ACHN (cell line): ENCODE results near the gene CCNB1.
A peak's percentile ranks its signal among the peaks of the same experiment; 100 is the strongest.
"Not testable (repeated sequence)": the region's sequence is repeated elsewhere in the genome, so short reads cannot be mapped to it uniquely, and the experiment has no call there.

Experiments used
- DNase-seq: peaks from one replicate; pipeline ENCODE4 v3.0.0-alpha.2; 2015
- in situ Hi-C: cut with HindIII; loops from 2 replicates; pipeline ENCODE4 v1.10.0; 2017; ENCODE audit warnings: low sequenced_read_pairs, low pct_ligation_motif_present, low pct_unique_long_range_greater_than_20kb

Gene CCNB1

GRCh38 chr5:69170495-69170894 lies 3.5 kb downstream of the CCNB1 start:
- DNase-seq = no peak
- in situ Hi-C loops = no loop called here

- in situ Hi-C loops = no loop called here
- DNase-seq = no peak
Observed at GRCh38 chr5:69170969-69171368, 4.0 kb downstream of the CCNB1 start.

- DNase-seq, in situ Hi-C loops: not testable (repeated sequence)
Observed at GRCh38 chr5:69181659-69182293, 14.8 kb downstream of the CCNB1 start.

DNA sequence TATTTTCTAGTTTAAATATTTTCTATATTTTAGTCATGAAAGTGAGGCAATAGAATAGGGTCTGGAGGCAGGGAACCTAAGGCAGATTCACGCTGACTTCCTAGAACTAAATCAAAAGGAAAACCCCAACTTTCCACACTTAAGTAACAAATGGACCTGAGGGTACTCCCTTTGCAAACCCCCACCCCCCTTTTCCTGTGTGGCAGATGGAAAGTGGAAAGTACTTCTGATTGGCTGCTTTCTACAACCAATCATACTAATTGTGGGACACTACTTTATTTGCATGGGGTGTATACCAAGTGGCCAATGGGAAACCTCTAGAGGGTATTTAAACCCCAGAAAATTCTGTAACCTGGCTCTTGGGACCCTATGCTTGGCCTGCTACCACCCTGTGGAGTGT lies 17.7 kb downstream of the CCNB1 start:
- DNase-seq = no peak
- in situ Hi-C loops = no loop called here

GRCh38 chr5:69187342-69187741 lies 20.4 kb downstream of the CCNB1 start:
- in situ Hi-C loops = no loop called here

GRCh38 chr5:69188811-69189161 lies 21.8 kb downstream of the CCNB1 start:
- no peak for DNase-seq
- in situ Hi-C loops = no loop called here

More at GRCh38 chr5:69187342-69187741, 20.4 kb downstream of the CCNB1 start:
- no peak for DNase-seq

- in situ Hi-C loops = no loop called here
- peak; percentile 90 for DNase-seq
Observed at GRCh38 chr5:69189162-69190086, 22.5 kb downstream of the CCNB1 start, which contains the start of gene CENPH. Gene CENPH (plus strand): TSS chr5:69189583. CDS start chr5:69189635, 52 bp downstream.

GRCh38 chr5:69202497-69202896 lies 35.5 kb downstream of the CCNB1 start:
- no peak for DNase-seq
- in situ Hi-C loops = no loop called here

DNA sequence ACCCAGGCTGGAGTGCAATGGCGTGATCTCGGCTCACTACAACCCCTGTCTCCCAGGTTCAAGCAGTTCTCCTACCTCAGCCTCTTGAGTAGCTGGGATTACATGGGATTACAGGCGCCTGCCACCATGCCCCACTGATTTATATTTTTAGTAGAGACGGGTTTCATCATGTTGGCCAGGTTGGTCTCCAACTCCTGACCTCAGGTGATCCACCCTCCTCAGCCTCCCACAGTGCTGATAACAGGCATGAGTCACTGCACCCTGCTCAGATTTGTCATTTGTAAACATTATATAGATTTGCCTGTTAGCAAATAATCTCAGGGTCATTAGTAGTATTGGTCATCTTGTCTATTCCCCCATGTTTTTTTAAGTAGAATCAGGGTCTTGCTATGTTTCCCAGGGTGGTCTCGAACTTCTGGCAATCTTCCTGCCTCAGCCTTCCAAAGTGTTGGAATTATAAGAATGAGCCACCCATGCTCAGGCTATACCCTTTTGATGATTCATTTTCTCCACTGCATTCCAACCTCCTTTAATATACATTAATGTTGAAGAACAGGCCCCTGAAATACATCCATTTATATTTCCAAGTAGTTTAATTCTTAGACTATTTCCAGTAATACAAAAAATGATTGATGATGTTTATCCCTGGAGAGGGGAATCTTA lies 39.7 kb downstream of the CCNB1 start:
- no peak for DNase-seq
- in situ Hi-C loops = no loop called here

- in situ Hi-C loops = no loop called here
- DNase-seq = no peak
Observed at GRCh38 chr5:69209602-69210001, 42.7 kb downstream of the CCNB1 start.

GRCh38 chr5:69211200-69211599 lies 44.2 kb downstream of the CCNB1 start:
- no peak for DNase-seq
- in situ Hi-C loops = no loop called here

DNA sequence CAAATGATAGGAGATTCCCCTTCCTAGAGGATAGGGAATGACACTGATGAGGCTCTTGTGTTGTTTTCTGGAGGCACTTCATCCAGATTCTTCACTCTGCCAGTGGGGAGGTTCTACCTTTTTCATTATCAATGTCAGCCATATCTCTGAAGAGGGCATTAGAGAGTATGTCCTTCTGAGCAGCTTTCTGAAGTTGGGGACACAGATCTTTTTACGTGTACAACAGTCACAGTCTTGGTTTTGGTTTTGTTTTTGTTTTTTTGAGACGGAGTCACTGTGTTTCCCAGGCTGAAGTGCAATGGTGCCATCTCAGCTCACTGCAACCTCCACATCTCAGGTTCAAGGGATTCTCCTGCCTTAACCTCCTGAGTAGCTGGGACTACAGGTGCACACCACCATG lies 45.1 kb downstream of the CCNB1 start:
- in situ Hi-C loops = no loop called here
- DNase-seq = no peak

DNA sequence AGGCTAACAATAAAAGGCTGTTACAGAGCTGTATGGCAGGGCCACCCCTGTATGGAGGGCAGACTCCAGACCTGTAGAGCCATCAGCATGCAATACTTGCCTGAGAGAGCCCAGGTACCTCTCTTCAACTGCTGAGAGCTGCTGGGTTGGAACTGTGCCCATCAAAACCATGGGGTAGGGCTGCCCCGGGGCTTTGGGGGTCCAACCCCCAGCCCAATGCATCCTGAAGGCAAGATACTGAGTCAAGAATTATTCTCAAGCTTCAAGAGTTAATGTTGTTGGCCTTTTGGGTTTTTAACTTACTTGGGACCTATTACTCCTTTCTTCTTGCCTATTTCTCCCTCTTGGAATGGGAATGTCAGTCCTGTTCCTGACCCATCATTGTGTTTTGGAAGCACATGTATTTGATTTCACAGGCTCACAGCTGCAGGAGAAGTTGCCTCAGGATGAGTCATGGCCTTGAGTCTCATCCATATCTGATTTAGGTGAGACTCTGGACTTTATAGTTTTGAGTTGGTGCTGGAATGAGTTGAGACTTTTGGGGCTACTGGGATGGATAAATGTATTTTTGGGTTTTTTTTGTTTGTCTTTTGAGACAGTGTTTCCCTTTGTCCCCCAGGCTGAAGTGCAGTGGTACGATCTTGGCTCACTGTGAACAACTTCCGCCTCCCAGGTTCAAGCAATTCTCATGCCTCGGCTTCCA lies 46.7 kb downstream of the CCNB1 start:
- in situ Hi-C loops = no loop called here
- DNase-seq = no peak

- DNase-seq = no peak
- in situ Hi-C loops = no loop called here
Observed at GRCh38 chr5:69217151-69217511, 50.2 kb downstream of the CCNB1 start.

DNA sequence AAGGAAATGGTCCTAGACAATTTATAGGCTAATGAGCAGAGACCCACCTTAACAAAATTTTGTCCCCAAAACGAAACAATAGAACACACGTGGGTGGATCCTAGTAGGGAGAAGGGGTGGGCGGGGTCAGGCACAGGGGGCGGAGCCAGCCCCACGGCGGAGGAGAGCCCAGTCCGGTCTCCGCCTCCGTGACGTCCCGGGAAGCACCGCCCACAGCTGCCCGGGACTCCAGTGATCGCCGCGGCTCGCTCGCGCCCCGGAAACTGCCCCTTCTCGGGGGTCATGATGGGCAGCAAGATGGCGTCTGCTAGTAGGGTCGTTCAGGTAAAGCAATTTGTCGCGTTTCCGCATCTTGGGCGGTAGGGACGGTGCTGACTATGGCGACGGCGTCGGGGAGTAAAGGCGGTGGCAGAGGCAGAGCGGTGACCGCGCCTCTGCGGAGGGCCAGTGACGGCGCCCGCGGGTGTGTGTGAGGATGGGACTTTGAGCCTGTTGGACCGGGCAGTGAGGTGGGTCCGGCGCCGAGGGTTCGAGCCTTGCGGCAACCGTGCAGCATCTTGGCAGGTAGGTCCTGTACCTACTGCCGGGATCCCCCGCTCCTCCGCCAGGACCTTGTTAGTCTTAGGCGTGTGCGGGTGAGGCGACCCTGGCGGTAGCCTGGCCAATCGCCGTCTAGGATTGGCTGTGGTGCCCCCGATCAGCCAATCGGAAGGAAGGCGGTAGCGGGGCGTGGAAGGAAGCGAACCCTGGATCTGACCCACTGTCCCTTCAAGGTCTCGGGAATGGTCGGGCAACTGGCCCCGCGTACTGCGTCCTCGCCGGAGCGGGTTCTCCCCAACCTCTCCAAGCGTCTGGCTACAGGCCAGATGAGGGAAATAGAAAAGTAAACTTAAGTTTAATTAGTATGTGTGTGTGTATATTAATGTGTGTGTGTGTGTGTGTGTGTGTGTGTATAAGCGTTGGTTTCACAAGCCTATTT lies 50.9 kb downstream of the CCNB1 start:
- in situ Hi-C loops = no loop called here
- DNase-seq = peak; percentile 90

DNA sequence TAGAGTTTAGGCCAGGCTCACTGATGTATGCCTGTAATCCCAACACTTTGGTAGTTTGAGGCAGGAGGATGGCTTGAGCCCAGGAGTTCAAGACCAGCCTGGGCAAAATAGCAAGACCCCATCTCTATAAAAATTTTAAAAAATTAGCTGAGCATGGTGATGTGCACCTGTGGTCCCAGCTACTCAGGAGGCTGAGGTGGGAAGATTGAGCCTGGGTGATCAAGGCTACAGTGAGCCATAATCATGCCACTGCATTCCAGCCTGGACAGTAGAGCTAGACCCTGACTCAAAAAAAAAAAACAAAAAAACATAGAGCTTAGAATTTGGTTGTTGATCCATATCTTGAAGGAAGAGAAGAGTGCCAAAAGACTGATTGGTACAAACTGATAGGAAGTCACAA lies 53.0 kb downstream of the CCNB1 start:
- in situ Hi-C loops = no loop called here
- DNase-seq = no peak

DNA sequence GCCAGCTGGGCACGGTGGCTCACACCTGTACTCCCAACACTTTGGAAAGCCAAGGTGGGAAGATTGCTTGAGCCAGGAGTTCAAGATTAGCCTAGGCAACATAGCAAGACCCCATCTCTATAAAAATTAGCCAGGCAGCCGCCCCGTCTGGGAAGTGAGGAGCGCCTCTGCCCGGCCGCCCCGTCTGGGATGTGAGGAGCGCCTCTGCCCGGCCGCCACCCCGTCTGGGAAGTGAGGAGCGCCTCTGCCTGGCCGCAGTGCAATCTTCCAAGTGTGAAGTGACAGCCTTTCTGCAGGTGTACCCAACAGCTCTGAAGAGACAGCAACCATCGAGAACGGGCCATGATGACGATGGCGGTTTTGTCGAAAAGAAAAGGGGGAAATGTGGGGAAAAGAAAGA lies 53.4 kb downstream of the CCNB1 start:
- in situ Hi-C loops, DNase-seq: not testable (repeated sequence)

DNA sequence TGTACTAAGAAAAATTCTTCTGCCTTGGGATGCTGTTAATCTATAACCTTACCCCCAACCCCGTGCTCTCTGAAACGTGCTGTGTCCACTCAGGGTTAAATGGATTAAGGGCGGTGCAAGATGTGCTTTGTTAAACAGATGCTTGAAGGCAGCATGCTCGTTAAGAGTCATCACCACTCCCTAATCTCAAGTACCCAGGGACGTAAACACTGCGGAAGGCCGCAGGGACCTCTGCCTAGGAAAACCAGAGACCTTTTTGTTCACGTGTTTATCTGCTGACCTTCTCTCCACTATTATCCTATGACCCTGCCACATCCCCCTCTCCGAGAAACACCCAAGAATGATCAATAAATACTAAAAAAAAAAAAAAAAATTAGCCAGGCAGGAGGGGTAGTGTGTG lies 53.9 kb downstream of the CCNB1 start:
- in situ Hi-C loops = not testable (repeated sequence)

More for the DNA sequence above, 53.9 kb downstream of the CCNB1 start:
- DNase-seq = not testable (repeated sequence)
